K562 (cell line): ENCODE data around the gene TBXAS1. TPM values are rescaled to one million over a fixed set of nuclear protein-coding genes. Genes with fewer than 3 reads are reported as not detected.
A peak's percentile ranks its signal among the peaks of the same experiment; 100 is the strongest.

ENCODE experiments used
- ATAC-seq: fragments of 200-7000 bp; cut with Tn5 transposase; 3 replicates; pipeline ENCODE4 v1.9.1; 2020; ENCODE audit warnings: moderate library complexity
- BruUV-seq: library from RNA; stranded (reverse); fragments of 400-500 nt; replicated peaks from 2 replicates; lab custom pipeline; 2021; lab: Mats Ljungman, UMichigan
- CTCF ChIA-PET: fragments of 300-600 bp; formaldehyde crosslinking; extraction: SDS; loops from one replicate; lab custom pipeline; 2021; ENCODE audit warnings: low intra/inter-chr PET ratio; lab: Yijun Ruan, JAX
- POLR2A ChIA-PET: fragments of 300-600, 350-650 bp; sonication (Branson Sonifier 250); formaldehyde crosslinking; extraction: SDS; loops from one replicate; lab custom pipeline; 2021; ENCODE audit warnings: antibody characterized with exemption, inconsistent platforms; lab: Yijun Ruan, JAX
- DNase-seq, 4 experiments: peaks; one replicate each; pipeline versions ENCODE4 v3.0.0 to v3.0.0-alpha.2; 2011 to 2018; ENCODE audit warnings: low spot score in 3 of 4, mixed read lengths in 3 of 4; ENCODE audit errors: extremely low read depth in 1 of 4
- FAIRE-seq: peaks from 2 replicates; lab custom pipeline; 2011; peaks lifted over from hg19 to GRCh38; lab: Jason Lieb, UNC
- H2AFZ ChIP-seq: 2 replicates; pipeline ENCODE4 v1.6.0; 2011; ENCODE audit warnings: low read depth, low read length, control low read depth, inconsistent platforms
- H3K27ac ChIP-seq: fragments of 200-600 bp; 3 replicates; pipeline ENCODE4 v1.8.0; 2011; ENCODE audit warnings: low read depth, mild to moderate bottlenecking, control low read depth, inconsistent platforms, low read length, moderate library complexity, mixed read lengths; ENCODE audit errors: extremely low read depth
- H3K27me3 ChIP-seq, 2 experiments: fragments of 300-600 bp in 1 of 2; 2 replicates in 1 of 2; 3 replicates in 1 of 2; pipeline versions ENCODE4 v1.6.0 to v1.8.0; 2011; ENCODE audit warnings: inconsistent platforms in 2 of 2, low read length in 2 of 2, mild to moderate bottlenecking in 1 of 2, mixed read lengths in 1 of 2, moderate library complexity in 1 of 2; ENCODE audit not compliant: control insufficient read depth in 2 of 2, insufficient read depth in 2 of 2
- H3K36me3 ChIP-seq: fragments of 300-600 bp; 3 replicates; pipeline ENCODE4 v1.8.0; 2011; ENCODE audit warnings: mild to moderate bottlenecking, low read length, inconsistent platforms; ENCODE audit not compliant: control insufficient read depth, insufficient read depth
- H3K4me1 ChIP-seq, 2 experiments: fragments of 200-600 bp in 1 of 2; replicated peaks in 1 of 2; 2 replicates in 1 of 2; 3 replicates in 1 of 2; pipeline versions ENCODE4 v1.5.1 to v1.8.0; 2011; ENCODE audit warnings: inconsistent platforms in 2 of 2, low read length in 2 of 2, mild to moderate bottlenecking in 1 of 2, mixed read lengths in 1 of 2, moderate library complexity in 1 of 2; ENCODE audit not compliant: control insufficient read depth in 2 of 2, insufficient read depth in 2 of 2
- H3K4me2 ChIP-seq: 2 replicates; pipeline ENCODE4 v1.6.1; 2011; ENCODE audit warnings: low read length, control low read depth, inconsistent platforms, mixed read lengths; ENCODE audit not compliant: insufficient read depth
- H3K4me3 ChIP-seq: fragments of 200-600 bp; sonication (generic), shearing (Covaris generic); 2 replicates; pipeline ENCODE4 v1.5.1; 2016; ENCODE audit warnings: control low read depth, inconsistent platforms
- H3K79me2 ChIP-seq: fragments of 200-600 bp; 3 replicates; pipeline ENCODE4 v1.8.0; 2011; ENCODE audit warnings: low read length, inconsistent platforms; ENCODE audit not compliant: control insufficient read depth, insufficient read depth
- H3K9ac ChIP-seq, 2 experiments: 2 replicates each; pipeline versions ENCODE4 v1.6.0 to v1.6.1; 2011; ENCODE audit warnings: low read depth in 2 of 2, low read length in 2 of 2, control low read depth in 1 of 2, inconsistent platforms in 1 of 2, mild to moderate bottlenecking in 1 of 2, mixed read lengths in 1 of 2; ENCODE audit not compliant: insufficient read depth in 1 of 2
- H3K9me1 ChIP-seq: one replicate; pipeline ENCODE4 v1.6.0; 2011; ENCODE audit warnings: inconsistent platforms, mild to moderate bottlenecking, low read length, moderate library complexity; ENCODE audit not compliant: control insufficient read depth, insufficient read depth
- H3K9me3 ChIP-seq: replicated peaks from 2 replicates; pipeline ENCODE4 v1.5.1; 2011; ENCODE audit warnings: low read depth, low read length, inconsistent platforms; ENCODE audit not compliant: control insufficient read depth, insufficient read depth
- H4K20me1 ChIP-seq: replicated peaks from 2 replicates; pipeline ENCODE4 v1.6.1; 2011; ENCODE audit warnings: low read length, inconsistent platforms, mixed read lengths; ENCODE audit not compliant: control insufficient read depth, insufficient read depth
- SFPQ ChIP-seq: fragments of 200-400 bp; formaldehyde crosslinking; IDR thresholded peaks from 2 replicates; pipeline ENCODE4 v1.6.1; 2017; ENCODE audit warnings: mild to moderate bottlenecking, low read depth, low read length, moderate library complexity
- TGIF2 ChIP-seq: sonication (generic); formaldehyde crosslinking; IDR thresholded peaks from 2 replicates; pipeline ENCODE4 v1.8.1; 2022; ENCODE audit warnings: mild to moderate bottlenecking, missing genetic modification reagents, moderate library complexity
- WGBS: fragments of 100-300 bp; shearing (Covaris generic); methylation state at CpG from one replicate; pipeline ENCODE4 v1.1.6; 2016; ENCODE audit warnings: low coverage, mixed read lengths; ENCODE audit not compliant: insufficient coverage; ENCODE audit errors: missing lambda C conversion rate; 5-methylcytosine and 5-hydroxymethylcytosine counted together
- in situ Hi-C: fragments of 300-500 bp; cut with MboI; formaldehyde crosslinking; loops from 4 replicates; pipeline ENCODE4 v1.15.0; 2018; ENCODE audit warnings: inconsistent platforms, mixed read lengths
- intact Hi-C: fragments of 100-400 bp; cut with micrococcal nuclease; formaldehyde crosslinking; loops from 2 replicates; pipeline ENCODE4 v1.14.2; 2022
- polyA plus RNA-seq, 8 experiments: library from polyadenylated mRNA; depleted of rRNA in 4 of 8; stranded (reverse) in 5 of 8; unstranded in 3 of 8; fragments of >200 nt; fragmentation: Nextera tagmentation in 2 of 8; fragmentation: Illumina TruSeq in 1 of 8; extraction: Ambion mirVana in 2 of 8; extraction: Trizol in 1 of 8; gene quantifications; 2 replicates each; pipeline versions ENCODE4 v1.2.1 to v1.2.3, GENCODE V29; 2011 to 2014; ENCODE audit warnings: inconsistent platforms in 1 of 8, missing spikeins in 1 of 8
- total RNA-seq, 7 experiments: library from RNA; depleted of rRNA in 6 of 7; stranded (reverse); fragments of >200 nt in 6 of 7; fragmentation: Illumina TruSeq in 2 of 7; extraction: Trizol in 2 of 7; gene quantifications; 2 replicates each; pipeline versions ENCODE4 v1.2.1 to v1.2.3, GENCODE V29; 2011 to 2021; ENCODE audit warnings: low replicate concordance in 1 of 7

The TBXAS1 gene
- total and polyA plus RNA-seq, 9 of the 15 experiments (the other 6 are each of a cell fraction or from before 2014, with no cell fraction given) = 1.1 to 8.3 (median 1.9) TPM

DNA sequence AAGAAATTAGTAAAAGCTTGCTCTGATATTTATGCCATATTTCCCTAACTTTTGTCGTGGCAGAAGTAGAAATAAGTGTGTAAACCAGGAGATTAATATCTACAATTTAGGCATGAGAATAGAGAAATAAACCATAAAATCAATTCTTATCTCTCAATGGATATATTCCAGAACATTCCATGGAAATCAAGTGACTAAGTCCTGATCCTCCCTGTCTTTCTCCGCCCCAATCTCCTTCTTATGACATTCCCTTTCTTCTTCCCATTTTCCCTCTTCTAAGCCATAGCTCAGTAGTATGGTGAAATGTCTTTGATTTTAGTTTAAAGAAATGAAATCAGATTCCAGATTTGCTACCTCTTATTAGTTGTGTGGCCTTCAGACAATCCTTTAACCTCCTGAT is 88.8 kb downstream of the TBXAS1 start:
- ChIA-PET POLR2A (interaction anchor here (1.0 to 1.4 kb wide), 3 partner anchors 9 to 30 kb away, joined by 3 to 5 read pairs (median 3); no protein-coding TSS in a partner anchor), CTCF (no interaction called here)
- in situ Hi-C loops = no loop called here
- H3K4me2 ChIP-seq = peak overlapping the region; percentile 54; the same call in 1 of the 2 replicates
- H3K36me3 ChIP-seq = peaks cover 22% of the 10 kb centered on the region; the same call in 2 of the 3 replicates
- BruUV-seq = no TSS peak
- no peaks in the 10 kb centered on the region; the same call in 2 of the 3 replicates for H3K79me2 ChIP-seq
- peaks cover 5% of the 10 kb centered on the region for H3K9me1 ChIP-seq
- no peak for DNase-seq
- TF ChIP-seq SFPQ (no peak), TGIF2 (CRISPR knock-in tag) (0 out of 2 replicates have a peak, but pooled peaks have one; percentile 25)
- peaks cover 28 to 69% of the 10 kb centered on the region in 2 experiments for H3K4me1 ChIP-seq
- peak overlapping the region; percentile 55 to 69; a peak in 2 of 4 replicates for H3K9ac ChIP-seq
- no peaks in the 10 kb centered on the region for H4K20me1 ChIP-seq
- H2AFZ ChIP-seq = no peak overlapping the region
- H3K27me3 ChIP-seq = no peaks in the 10 kb centered on the region
- intact Hi-C loops = loop anchor here (2.0 to 5.0 kb wide), 3 partner anchors 59 to 141 kb away; partner anchors contain the start of gene HIPK2
- H3K4me3 ChIP-seq = no peak overlapping the region
- ATAC-seq = no peak
- peaks cover 15% of the 10 kb centered on the region for H3K9me3 ChIP-seq
- FAIRE-seq = no peak
- H3K27ac ChIP-seq = peak overlapping the region; percentile 76
- WGBS = 79% methylated on average over 2 of the region's 2 CpGs
